ENCODE data around the gene MAP3K12. TPM values are rescaled to one million over a fixed set of nuclear protein-coding genes. Genes with fewer than 3 reads are reported as not detected.

Gene MAP3K12
- total RNA-seq, 2 experiments from 2014 or later, result 7.2 to 13.4 TPM

GRCh38 chr12:53462935-53463334, 36.3 kb downstream of the MAP3K12 start:
- Histone ChIP-seq H3K4me1 (ENCODE audit: insufficient read depth, low read length, poor library complexity, severe bottlenecking) (peaks cover 4% of the 10 kb centered on the region), H3K9me3 (ENCODE audit: low read length) (no peaks in the 10 kb centered on the region)
- intact Hi-C loops (cut with micrococcal nuclease; ENCODE audit: unreplicated experiment), result no loop called here

DNA sequence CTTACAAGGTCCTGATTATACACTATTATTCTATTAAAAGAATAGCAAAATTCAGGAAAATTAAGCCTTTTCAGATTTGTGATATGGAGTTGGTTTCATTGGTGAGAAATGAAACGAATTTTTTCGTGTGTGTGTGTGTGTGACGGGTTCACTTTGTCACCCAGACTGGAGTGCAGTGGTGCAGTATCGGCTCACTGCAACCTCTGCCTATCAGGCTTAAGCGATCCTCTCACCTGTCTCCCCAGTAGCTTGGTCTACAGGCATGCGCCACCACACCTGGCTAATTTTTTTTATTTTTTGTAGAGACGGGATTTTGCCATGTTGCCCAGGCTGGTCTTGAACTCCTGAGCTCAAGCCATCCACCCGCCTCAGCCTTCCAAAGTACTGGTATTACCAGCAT, 37.7 kb downstream of the MAP3K12 start:
- Histone ChIP-seq H3K27ac (ENCODE audit: low read depth, low read length, poor library complexity, severe bottlenecking) (no peak overlapping the region), H3K36me3 (ENCODE audit: insufficient read depth, low read length) (peaks cover 100% of the 10 kb centered on the region), H3K79me2 (ENCODE audit: insufficient read depth, low read depth, low read length) (peaks cover 81% of the 10 kb centered on the region), H3K4me3 (ENCODE audit: low read depth, low read length, poor library complexity, severe bottlenecking) (no peak overlapping the region), H3K9me3 (ENCODE audit: low read length) (no peaks in the 10 kb centered on the region), H3K4me1 (ENCODE audit: insufficient read depth, low read length, poor library complexity, severe bottlenecking) (peaks cover 4% of the 10 kb centered on the region), H3K4me2 (ENCODE audit: low read length) (no peak overlapping the region), H4K20me1 (ENCODE audit: insufficient read depth, low read length) (peaks cover 55% of the 10 kb centered on the region), H2AFZ (ENCODE audit: low read length) (no peak overlapping the region), H3K9me2 (ENCODE audit: insufficient read depth, low read length) (no peaks in the 10 kb centered on the region)
- TF ChIP-seq EZH2phosphoT487 (IDR thresholded peaks at IDR 0.05; ENCODE audit: borderline replicate concordance, low read depth, low read length), result no peak
- TF ChIP-seq, protein P1, sequence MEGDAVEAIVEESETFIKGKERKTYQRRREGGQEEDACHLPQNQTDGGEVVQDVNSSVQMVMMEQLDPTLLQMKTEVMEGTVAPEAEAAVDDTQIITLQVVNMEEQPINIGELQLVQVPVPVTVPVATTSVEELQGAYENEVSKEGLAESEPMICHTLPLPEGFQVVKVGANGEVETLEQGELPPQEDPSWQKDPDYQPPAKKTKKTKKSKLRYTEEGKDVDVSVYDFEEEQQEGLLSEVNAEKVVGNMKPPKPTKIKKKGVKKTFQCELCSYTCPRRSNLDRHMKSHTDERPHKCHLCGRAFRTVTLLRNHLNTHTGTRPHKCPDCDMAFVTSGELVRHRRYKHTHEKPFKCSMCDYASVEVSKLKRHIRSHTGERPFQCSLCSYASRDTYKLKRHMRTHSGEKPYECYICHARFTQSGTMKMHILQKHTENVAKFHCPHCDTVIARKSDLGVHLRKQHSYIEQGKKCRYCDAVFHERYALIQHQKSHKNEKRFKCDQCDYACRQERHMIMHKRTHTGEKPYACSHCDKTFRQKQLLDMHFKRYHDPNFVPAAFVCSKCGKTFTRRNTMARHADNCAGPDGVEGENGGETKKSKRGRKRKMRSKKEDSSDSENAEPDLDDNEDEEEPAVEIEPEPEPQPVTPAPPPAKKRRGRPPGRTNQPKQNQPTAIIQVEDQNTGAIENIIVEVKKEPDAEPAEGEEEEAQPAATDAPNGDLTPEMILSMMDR (conservative IDR thresholded peaks at IDR 0.05; ENCODE audit: low read length), result no peak
- CTCF ChIA-PET (ENCODE audit: unreplicated experiment), result no interaction called here
- POLR2A ChIA-PET, result interaction anchor here (1.1 to 1.8 kb wide), 2 partner anchors 14 kb away, joined by 4 to 7 read pairs; no protein-coding TSS in a partner anchor
- intact Hi-C loops (cut with micrococcal nuclease; ENCODE audit: unreplicated experiment), result no loop called here
- no TSS peak for BruUV-seq (replicated peaks)
- no peak for DNase-seq (ENCODE audit: low spot score)

More at GRCh38 chr12:53462935-53463334, 36.3 kb downstream of the MAP3K12 start:
- CTCF ChIA-PET (ENCODE audit: unreplicated experiment), result no interaction called here
- Histone ChIP-seq H3K27ac (ENCODE audit: low read depth, low read length, poor library complexity, severe bottlenecking) (no peak overlapping the region), H2AFZ (ENCODE audit: low read length) (no peak overlapping the region), H3K79me2 (ENCODE audit: insufficient read depth, low read depth, low read length) (peaks cover 73% of the 10 kb centered on the region), H3K4me3 (ENCODE audit: low read depth, low read length, poor library complexity, severe bottlenecking) (no peak overlapping the region), H3K9me2 (ENCODE audit: insufficient read depth, low read length) (no peaks in the 10 kb centered on the region), H4K20me1 (ENCODE audit: insufficient read depth, low read length) (peaks cover 55% of the 10 kb centered on the region), H3K36me3 (ENCODE audit: insufficient read depth, low read length) (peaks cover 100% of the 10 kb centered on the region), H3K4me2 (ENCODE audit: low read length) (no peak overlapping the region)
- BruUV-seq (replicated peaks), result no TSS peak
- POLR2A ChIA-PET, result interaction anchor here (1.0 to 1.8 kb wide), 2 partner anchors 11 to 13 kb away, joined by 3 to 7 read pairs; no protein-coding TSS in a partner anchor
- no peak for DNase-seq (ENCODE audit: low spot score)
- TF ChIP-seq EZH2phosphoT487 (IDR thresholded peaks at IDR 0.05; ENCODE audit: borderline replicate concordance, low read depth, low read length), result no peak
- TF ChIP-seq, protein P1 (conservative IDR thresholded peaks at IDR 0.05; ENCODE audit: low read length), result no peak

DNA sequence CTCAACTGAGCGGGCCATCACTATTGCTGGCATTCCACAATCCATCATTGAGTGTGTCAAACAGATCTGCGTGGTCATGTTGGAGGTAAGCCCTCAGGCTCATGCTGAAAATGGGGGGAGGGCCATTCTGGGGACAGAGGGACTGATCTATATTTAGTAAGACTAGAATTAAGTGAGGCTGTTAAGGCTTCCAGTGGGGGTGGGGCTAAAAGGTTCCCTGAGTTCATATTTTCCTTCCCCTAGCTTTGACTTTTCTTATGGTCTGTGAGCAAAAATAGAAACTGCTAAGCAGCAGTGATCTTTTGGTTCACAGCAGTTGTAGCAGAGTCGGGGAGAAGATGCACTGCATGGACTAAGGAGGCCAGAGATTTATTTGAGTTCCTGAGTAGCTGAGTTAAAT, 38.2 kb downstream of the MAP3K12 start:
- no TSS peak for BruUV-seq (replicated peaks)
- H4K20me1 ChIP-seq (ENCODE audit: insufficient read depth, low read length), result peaks cover 51% of the 10 kb centered on the region
- no peak overlapping the region for H3K4me2 ChIP-seq (ENCODE audit: low read length)
- intact Hi-C loops (cut with micrococcal nuclease; ENCODE audit: unreplicated experiment), result no loop called here
- no peak overlapping the region for H3K4me3 ChIP-seq (ENCODE audit: low read depth, low read length, poor library complexity, severe bottlenecking)
- ChIA-PET POLR2A (interaction anchor here (1.1 to 1.8 kb wide), 2 partner anchors 14 to 15 kb away, joined by 4 to 7 read pairs; no protein-coding TSS in a partner anchor), CTCF (ENCODE audit: unreplicated experiment) (no interaction called here)
- H3K9me3 ChIP-seq (ENCODE audit: low read length), result no peaks in the 10 kb centered on the region
- peaks cover 100% of the 10 kb centered on the region for H3K36me3 ChIP-seq (ENCODE audit: insufficient read depth, low read length)
- no peak for TF ChIP-seq EZH2phosphoT487 (IDR thresholded peaks at IDR 0.05; ENCODE audit: borderline replicate concordance, low read depth, low read length)
- TF ChIP-seq, protein P1 (conservative IDR thresholded peaks at IDR 0.05; ENCODE audit: low read length), result no peak
- H3K27ac ChIP-seq (ENCODE audit: low read depth, low read length, poor library complexity, severe bottlenecking), result no peak overlapping the region
- no peak overlapping the region for H2AFZ ChIP-seq (ENCODE audit: low read length)
- H3K9me2 ChIP-seq (ENCODE audit: insufficient read depth, low read length), result no peaks in the 10 kb centered on the region
- H3K4me1 ChIP-seq (ENCODE audit: insufficient read depth, low read length, poor library complexity, severe bottlenecking), result peaks cover 4% of the 10 kb centered on the region
- peaks cover 82% of the 10 kb centered on the region for H3K79me2 ChIP-seq (ENCODE audit: insufficient read depth, low read depth, low read length)
- DNase-seq (ENCODE audit: low spot score), result no peak
